SK-N-SH treated with all-trans-retinoic acid at 6 μM for 48 hours (cell line): Measurements from ENCODE around the gene SASH1.

ENCODE experiments used
- ATAC-seq: fragments of 200-7000 bp; cut with Tn5 transposase; 3 replicates; pipeline ENCODE4 v1.9.1; 2020; ENCODE audit warnings: mild to moderate bottlenecking, moderate library complexity
- ARNTL ChIP-seq: fragments of 450-650 bp; formaldehyde crosslinking; IDR thresholded peaks from 2 replicates; pipeline ENCODE4 v1.5.0; 2020; ENCODE audit warnings: low read depth, mild to moderate bottlenecking, moderate library complexity, borderline replicate concordance
- BACH2 ChIP-seq: fragments of 250-450 bp; sonication (Bioruptor Pico); IDR thresholded peaks from 2 replicates; pipeline ENCODE4 v1.9.0; 2021; ENCODE audit warnings: mild to moderate bottlenecking, borderline replicate concordance
- CSDC2 ChIP-seq: fragments of 250-450 bp; sonication (Bioruptor Pico); IDR thresholded peaks from 2 replicates; pipeline ENCODE4 v1.5.0; 2020; ENCODE audit warnings: mild to moderate bottlenecking, moderate library complexity
- CSRNP3 ChIP-seq: fragments of 250-450 bp; sonication (Bioruptor Pico); IDR thresholded peaks from 2 replicates; pipeline ENCODE4 v1.5.1; 2021; ENCODE audit warnings: mild to moderate bottlenecking, moderate library complexity
- ESRRG ChIP-seq: fragments of 250-450 bp; sonication (Bioruptor Pico); IDR thresholded peaks from 2 replicates; pipeline ENCODE4 v1.6.1; 2021; ENCODE audit warnings: mild to moderate bottlenecking
- ISL1 ChIP-seq: fragments of 250-450 bp; sonication (Bioruptor Pico); IDR thresholded peaks from 2 replicates; pipeline ENCODE4 v2.1.2; 2022; ENCODE audit warnings: mild to moderate bottlenecking, moderate library complexity
- OSR1 ChIP-seq: fragments of 250-450 bp; sonication (Bioruptor Pico); IDR thresholded peaks from 2 replicates; pipeline ENCODE4 v1.8.0; 2022; ENCODE audit warnings: moderate library complexity, mild to moderate bottlenecking, inconsistent platforms
- PATZ1 ChIP-seq: fragments of 250-450 bp; sonication (Bioruptor Pico); IDR thresholded peaks from 2 replicates; pipeline ENCODE4 v1.8.0; 2020; ENCODE audit warnings: mild to moderate bottlenecking, moderate library complexity, borderline replicate concordance
- PPARA ChIP-seq: fragments of 250-450 bp; sonication (Bioruptor Pico); IDR thresholded peaks from 2 replicates; pipeline ENCODE4 v1.5.0; 2020; ENCODE audit warnings: mild to moderate bottlenecking, borderline replicate concordance
- RARB ChIP-seq: fragments of 250-450 bp; sonication (Bioruptor Pico); IDR thresholded peaks from 2 replicates; pipeline ENCODE4 v1.8.0; 2021; ENCODE audit warnings: mild to moderate bottlenecking, moderate library complexity
- SNAI2 ChIP-seq: fragments of 250-450 bp; sonication (Bioruptor Pico); IDR thresholded peaks from 2 replicates; pipeline ENCODE4 v1.5.0; 2020; ENCODE audit warnings: mild to moderate bottlenecking, moderate library complexity
- TCF4 ChIP-seq: fragments of 250-450 bp; sonication (Bioruptor Pico); IDR thresholded peaks from 2 replicates; pipeline ENCODE4 v1.8.0; 2021; ENCODE audit warnings: mild to moderate bottlenecking, moderate library complexity, borderline replicate concordance
- TOX ChIP-seq: fragments of 250-450 bp; sonication (Bioruptor Pico); IDR thresholded peaks from 2 replicates; pipeline ENCODE4 v1.8.0; 2021; ENCODE audit warnings: mild to moderate bottlenecking, moderate library complexity, borderline replicate concordance
- ZC3H10 ChIP-seq: fragments of 250-450 bp; sonication (Bioruptor Pico); IDR thresholded peaks from 2 replicates; pipeline ENCODE4 v1.5.1; 2021; ENCODE audit warnings: mild to moderate bottlenecking, moderate library complexity
- ZFP3 ChIP-seq: fragments of 250-450 bp; sonication (Bioruptor Pico); IDR thresholded peaks from 2 replicates; pipeline ENCODE4 v1.5.0; 2020; ENCODE audit warnings: mild to moderate bottlenecking, moderate library complexity
- ZFP30 ChIP-seq: fragments of 450-650 bp; formaldehyde crosslinking; IDR thresholded peaks from 2 replicates; pipeline ENCODE4 v1.5.0; 2022; ENCODE audit warnings: mild to moderate bottlenecking, moderate library complexity
- ZNF565 ChIP-seq: fragments of 450-650 bp; formaldehyde crosslinking; conservative IDR thresholded peaks from 2 replicates; pipeline ENCODE4 v1.5.0; 2020; ENCODE audit warnings: low read depth, mild to moderate bottlenecking, moderate library complexity
- ZNF70 ChIP-seq: fragments of 450-650 bp; formaldehyde crosslinking; IDR thresholded peaks from 2 replicates; pipeline ENCODE4 v1.5.0; 2020; ENCODE audit warnings: mild to moderate bottlenecking, moderate library complexity
- ZNF8 ChIP-seq: fragments of 450-650 bp; formaldehyde crosslinking; IDR thresholded peaks from 2 replicates; pipeline ENCODE4 v1.5.0; 2020; ENCODE audit warnings: mild to moderate bottlenecking, moderate library complexity
- TF ChIP-seq, protein P1 (sequence below): fragments of 250-450 bp; sonication (Bioruptor Pico); IDR thresholded peaks from 2 replicates; pipeline ENCODE4 v1.8.0; 2021; ENCODE audit warnings: low read depth, mild to moderate bottlenecking, moderate library complexity, borderline replicate concordance
- TF ChIP-seq, protein P2 (sequence below): fragments of 250-450 bp; sonication (Bioruptor Pico); IDR thresholded peaks from 2 replicates; pipeline ENCODE4 v1.5.0; 2020; ENCODE audit warnings: mild to moderate bottlenecking, moderate library complexity
- TF ChIP-seq, protein P3 (sequence below): fragments of 250-450 bp; sonication (Bioruptor Pico); IDR thresholded peaks from 2 replicates; pipeline ENCODE4 v1.5.1; 2020; ENCODE audit warnings: low read depth, mild to moderate bottlenecking, moderate library complexity

Gene SASH1

GRCh38 chr6:148538261-148539190, 195.9 kb downstream of the SASH1 start (continued):
- TF ChIP-seq PATZ1 (CRISPR knock-in tag): no peak
- TF ChIP-seq TOX (CRISPR knock-in tag): no peak
- TF ChIP-seq, protein P1, sequence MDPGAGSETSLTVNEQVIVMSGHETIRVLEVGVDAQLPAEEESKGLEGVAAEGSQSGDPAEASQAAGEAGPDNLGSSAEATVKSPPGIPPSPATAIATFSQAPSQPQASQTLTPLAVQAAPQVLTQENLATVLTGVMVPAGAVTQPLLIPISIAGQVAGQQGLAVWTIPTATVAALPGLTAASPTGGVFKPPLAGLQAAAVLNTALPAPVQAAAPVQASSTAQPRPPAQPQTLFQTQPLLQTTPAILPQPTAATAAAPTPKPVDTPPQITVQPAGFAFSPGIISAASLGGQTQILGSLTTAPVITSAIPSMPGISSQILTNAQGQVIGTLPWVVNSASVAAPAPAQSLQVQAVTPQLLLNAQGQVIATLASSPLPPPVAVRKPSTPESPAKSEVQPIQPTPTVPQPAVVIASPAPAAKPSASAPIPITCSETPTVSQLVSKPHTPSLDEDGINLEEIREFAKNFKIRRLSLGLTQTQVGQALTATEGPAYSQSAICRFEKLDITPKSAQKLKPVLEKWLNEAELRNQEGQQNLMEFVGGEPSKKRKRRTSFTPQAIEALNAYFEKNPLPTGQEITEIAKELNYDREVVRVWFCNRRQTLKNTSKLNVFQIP (CRISPR knock-in tag): no peak
- no peak for TF ChIP-seq ZNF565 (CRISPR knock-in tag)

- TF ChIP-seq ISL1 (CRISPR knock-in tag) (no peak), ZNF70 (CRISPR knock-in tag) (no peak), BACH2 (CRISPR knock-in tag) (no peak), PPARA (CRISPR knock-in tag) (no peak), CSRNP3 (CRISPR knock-in tag) (no peak), ZNF8 (CRISPR knock-in tag) (no peak), TCF4 (CRISPR knock-in tag) (no peak), CSDC2 (CRISPR knock-in tag) (no peak), ZFP3 (CRISPR knock-in tag) (no peak), SNAI2 (CRISPR knock-in tag) (no peak), ZFP30 (CRISPR knock-in tag) (no peak), TOX (CRISPR knock-in tag) (no peak), ARNTL (CRISPR knock-in tag) (no peak), ESRRG (CRISPR knock-in tag) (no peak), RARB (CRISPR knock-in tag) (no peak), ZC3H10 (CRISPR knock-in tag) (no peak), OSR1 (CRISPR knock-in tag) (no peak)
- TF ChIP-seq, protein P2, sequence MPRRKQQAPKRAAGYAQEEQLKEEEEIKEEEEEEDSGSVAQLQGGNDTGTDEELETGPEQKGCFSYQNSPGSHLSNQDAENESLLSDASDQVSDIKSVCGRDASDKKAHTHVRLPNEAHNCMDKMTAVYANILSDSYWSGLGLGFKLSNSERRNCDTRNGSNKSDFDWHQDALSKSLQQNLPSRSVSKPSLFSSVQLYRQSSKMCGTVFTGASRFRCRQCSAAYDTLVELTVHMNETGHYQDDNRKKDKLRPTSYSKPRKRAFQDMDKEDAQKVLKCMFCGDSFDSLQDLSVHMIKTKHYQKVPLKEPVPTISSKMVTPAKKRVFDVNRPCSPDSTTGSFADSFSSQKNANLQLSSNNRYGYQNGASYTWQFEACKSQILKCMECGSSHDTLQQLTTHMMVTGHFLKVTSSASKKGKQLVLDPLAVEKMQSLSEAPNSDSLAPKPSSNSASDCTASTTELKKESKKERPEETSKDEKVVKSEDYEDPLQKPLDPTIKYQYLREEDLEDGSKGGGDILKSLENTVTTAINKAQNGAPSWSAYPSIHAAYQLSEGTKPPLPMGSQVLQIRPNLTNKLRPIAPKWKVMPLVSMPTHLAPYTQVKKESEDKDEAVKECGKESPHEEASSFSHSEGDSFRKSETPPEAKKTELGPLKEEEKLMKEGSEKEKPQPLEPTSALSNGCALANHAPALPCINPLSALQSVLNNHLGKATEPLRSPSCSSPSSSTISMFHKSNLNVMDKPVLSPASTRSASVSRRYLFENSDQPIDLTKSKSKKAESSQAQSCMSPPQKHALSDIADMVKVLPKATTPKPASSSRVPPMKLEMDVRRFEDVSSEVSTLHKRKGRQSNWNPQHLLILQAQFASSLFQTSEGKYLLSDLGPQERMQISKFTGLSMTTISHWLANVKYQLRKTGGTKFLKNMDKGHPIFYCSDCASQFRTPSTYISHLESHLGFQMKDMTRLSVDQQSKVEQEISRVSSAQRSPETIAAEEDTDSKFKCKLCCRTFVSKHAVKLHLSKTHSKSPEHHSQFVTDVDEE (CRISPR knock-in tag): no peak
- TF ChIP-seq, protein P1 (CRISPR knock-in tag): no peak
- TF ChIP-seq, protein P3, sequence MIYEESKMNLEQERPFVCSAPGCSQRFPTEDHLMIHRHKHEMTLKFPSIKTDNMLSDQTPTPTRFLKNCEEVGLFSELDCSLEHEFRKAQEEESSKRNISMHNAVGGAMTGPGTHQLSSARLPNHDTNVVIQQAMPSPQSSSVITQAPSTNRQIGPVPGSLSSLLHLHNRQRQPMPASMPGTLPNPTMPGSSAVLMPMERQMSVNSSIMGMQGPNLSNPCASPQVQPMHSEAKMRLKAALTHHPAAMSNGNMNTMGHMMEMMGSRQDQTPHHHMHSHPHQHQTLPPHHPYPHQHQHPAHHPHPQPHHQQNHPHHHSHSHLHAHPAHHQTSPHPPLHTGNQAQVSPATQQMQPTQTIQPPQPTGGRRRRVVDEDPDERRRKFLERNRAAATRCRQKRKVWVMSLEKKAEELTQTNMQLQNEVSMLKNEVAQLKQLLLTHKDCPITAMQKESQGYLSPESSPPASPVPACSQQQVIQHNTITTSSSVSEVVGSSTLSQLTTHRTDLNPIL: no peak
- no peak for ATAC-seq
These were observed 200.9 kb downstream of the SASH1 start for GRCh38 chr6:148543540-148543939.
